ENCODE data around the gene SEPTIN5.
A peak's percentile ranks its signal among the peaks of the same experiment; 100 is the strongest.

Gene SEPTIN5

DNA sequence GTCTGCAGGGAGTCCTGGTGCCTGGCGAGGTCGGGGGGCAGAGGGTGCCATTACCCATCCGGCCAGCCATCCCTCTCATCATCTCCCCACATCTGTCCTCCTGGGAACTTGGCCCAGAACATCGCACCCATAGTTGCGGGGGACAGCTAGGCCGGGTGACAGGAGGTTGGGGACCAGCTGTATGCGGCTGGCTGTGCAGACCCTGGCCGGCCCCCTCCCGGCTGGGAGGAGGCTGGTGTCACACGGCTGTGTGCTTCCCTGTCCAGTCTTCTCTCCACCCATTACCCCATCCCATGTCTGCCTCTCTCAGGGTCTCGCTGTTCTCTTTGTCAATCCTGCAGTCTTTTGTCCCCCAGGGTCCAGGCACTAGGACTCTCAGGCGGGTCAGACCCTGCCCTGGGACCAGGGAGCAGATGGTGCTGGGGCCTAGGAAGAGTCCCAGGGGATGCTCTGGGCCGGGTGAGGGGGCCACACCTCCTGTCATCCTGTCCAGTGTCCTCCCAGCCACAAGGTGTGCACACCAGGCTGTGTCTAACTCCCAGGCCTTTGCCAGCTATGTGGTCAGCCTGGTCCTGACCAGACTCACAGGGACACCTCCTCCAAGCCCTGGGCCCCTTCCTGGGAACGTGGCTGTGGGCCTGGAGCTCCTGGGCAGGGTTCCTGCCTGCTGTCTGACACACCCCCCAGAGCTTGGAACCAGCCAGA is 39.8 kb downstream of the SEPTIN5 start:
- H3K4me3 ChIP-seq (replicated peaks; ENCODE audit: low read depth, low read length): no peak overlapping the region
- DNase-seq (ENCODE audit: low read depth): no peak
- TF ChIP-seq, protein P1, sequence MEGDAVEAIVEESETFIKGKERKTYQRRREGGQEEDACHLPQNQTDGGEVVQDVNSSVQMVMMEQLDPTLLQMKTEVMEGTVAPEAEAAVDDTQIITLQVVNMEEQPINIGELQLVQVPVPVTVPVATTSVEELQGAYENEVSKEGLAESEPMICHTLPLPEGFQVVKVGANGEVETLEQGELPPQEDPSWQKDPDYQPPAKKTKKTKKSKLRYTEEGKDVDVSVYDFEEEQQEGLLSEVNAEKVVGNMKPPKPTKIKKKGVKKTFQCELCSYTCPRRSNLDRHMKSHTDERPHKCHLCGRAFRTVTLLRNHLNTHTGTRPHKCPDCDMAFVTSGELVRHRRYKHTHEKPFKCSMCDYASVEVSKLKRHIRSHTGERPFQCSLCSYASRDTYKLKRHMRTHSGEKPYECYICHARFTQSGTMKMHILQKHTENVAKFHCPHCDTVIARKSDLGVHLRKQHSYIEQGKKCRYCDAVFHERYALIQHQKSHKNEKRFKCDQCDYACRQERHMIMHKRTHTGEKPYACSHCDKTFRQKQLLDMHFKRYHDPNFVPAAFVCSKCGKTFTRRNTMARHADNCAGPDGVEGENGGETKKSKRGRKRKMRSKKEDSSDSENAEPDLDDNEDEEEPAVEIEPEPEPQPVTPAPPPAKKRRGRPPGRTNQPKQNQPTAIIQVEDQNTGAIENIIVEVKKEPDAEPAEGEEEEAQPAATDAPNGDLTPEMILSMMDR (IDR thresholded peaks at IDR 0.05; ENCODE audit: low read length, missing control alignments): no peak

- H3K4me3 ChIP-seq (replicated peaks; ENCODE audit: low read depth, low read length): no peak overlapping the region
- TF ChIP-seq, protein P1 (IDR thresholded peaks at IDR 0.05; ENCODE audit: low read length, missing control alignments): no peak
- no peak for DNase-seq (ENCODE audit: low read depth)
Measured at GRCh38 chr22:19754701-19755144, 40.4 kb downstream of the SEPTIN5 start.

DNA sequence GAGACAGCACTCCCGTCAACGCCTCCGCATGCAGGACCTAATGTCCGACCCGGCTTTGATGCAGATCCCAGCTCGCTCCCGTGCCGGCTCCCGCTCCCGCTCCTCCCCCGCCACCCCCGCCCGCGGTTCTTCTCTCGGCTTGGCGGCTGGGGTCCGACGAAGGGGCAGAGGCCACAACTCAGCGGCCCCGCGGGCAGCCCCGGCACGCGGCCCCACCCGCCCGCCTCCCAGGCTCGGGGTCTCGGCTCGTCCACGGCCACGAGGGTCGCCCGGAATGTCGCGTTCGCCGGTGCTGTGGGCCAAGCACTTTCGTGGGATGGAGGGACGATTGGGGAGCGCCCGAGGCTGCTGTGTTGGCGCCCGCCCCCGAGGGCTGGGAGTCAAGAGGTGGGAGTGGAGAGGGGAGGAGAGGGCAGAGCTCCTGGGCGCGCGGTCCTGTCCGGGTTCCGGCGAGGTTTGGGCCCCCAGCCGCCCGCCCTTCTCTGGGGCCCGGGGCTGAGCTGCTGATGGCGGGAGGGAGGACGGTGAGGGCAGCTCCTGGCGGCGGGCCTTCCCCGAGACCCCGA is 40.9 kb downstream of the SEPTIN5 start:
- DNase-seq (ENCODE audit: low read depth): no peak
- TF ChIP-seq, protein P1 (IDR thresholded peaks at IDR 0.05; ENCODE audit: low read length, missing control alignments): no peak
- no peak overlapping the region for H3K4me3 ChIP-seq (replicated peaks; ENCODE audit: low read depth, low read length)

DNA sequence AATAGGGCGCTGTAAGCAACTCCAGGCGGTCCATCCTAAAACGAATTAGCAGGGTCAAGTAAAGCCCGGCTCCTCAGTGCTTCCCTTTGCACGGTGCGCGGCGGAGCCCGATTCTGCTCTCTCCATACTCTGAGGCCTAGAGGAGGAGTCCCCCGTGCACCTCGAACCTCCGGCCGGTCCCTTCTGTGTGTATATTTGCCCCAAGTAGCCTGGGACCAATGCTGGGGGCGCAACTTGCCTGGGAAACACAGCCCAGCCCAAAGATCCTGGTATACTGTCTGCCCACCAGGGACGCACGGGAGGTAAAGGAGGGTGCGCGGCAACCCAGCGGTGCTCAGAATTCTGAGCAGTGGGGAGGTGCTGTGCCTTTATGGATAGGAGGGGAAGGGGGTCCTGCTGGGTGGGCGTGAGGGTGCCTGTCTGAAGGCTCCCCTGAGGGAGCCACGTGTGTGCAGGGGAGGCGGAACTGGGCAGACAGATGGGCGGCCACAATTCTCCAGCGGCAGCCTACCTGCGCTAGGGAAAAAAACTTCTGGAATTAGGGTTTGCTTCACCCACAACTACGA is 41.5 kb downstream of the SEPTIN5 start:
- no peak for DNase-seq (ENCODE audit: low read depth)
- H3K4me3 ChIP-seq (replicated peaks; ENCODE audit: low read depth, low read length): no peak overlapping the region
- TF ChIP-seq, protein P1 (IDR thresholded peaks at IDR 0.05; ENCODE audit: low read length, missing control alignments): no peak

DNA sequence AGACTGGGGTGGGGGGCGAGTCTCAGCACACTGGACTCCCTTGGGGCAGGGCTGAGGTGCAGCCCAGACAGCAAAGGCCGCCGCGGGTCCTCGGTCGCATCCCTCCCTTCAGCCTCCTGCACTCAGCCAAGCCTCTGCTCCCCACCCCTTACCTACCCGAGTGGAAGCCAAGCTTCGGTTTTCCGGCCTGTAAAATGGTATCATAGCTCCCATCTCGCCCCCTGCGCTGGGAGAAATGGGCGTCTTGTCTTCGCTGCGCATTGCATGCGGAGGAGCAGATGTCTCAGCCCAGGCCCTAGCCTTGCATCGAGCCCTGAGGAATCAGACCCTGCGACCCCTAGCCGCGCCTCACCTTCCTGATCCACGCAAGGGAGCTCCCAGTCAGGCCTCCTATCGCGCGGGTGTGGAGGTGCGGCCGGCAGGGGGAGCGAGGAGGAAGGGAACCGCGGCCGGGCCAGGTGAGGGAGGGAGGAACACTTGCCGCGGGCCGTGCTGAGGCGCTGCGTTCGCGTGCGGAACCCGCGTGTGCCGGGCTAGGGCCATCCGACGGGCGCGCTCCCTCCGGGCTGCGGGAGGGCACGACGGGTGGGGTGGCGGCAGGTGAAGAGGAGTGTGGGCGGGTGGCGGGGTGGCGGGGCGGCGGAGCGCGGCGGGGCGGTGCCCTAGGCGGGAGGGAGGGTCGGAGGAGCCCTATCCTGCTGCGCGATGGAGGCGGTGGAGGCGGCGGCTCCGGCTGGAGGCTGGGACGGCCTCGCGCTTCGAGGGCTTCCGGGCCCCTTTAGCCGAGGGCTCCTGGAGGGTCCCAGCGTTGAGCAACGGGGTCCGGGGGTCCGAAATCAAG is 42.2 kb downstream of the SEPTIN5 start:
- H3K4me3 ChIP-seq (replicated peaks; ENCODE audit: low read depth, low read length): no peak overlapping the region
- DNase-seq (ENCODE audit: low read depth): no peak
- TF ChIP-seq, protein P1 (IDR thresholded peaks at IDR 0.05; ENCODE audit: low read length, missing control alignments): peak; percentile 23

DNA sequence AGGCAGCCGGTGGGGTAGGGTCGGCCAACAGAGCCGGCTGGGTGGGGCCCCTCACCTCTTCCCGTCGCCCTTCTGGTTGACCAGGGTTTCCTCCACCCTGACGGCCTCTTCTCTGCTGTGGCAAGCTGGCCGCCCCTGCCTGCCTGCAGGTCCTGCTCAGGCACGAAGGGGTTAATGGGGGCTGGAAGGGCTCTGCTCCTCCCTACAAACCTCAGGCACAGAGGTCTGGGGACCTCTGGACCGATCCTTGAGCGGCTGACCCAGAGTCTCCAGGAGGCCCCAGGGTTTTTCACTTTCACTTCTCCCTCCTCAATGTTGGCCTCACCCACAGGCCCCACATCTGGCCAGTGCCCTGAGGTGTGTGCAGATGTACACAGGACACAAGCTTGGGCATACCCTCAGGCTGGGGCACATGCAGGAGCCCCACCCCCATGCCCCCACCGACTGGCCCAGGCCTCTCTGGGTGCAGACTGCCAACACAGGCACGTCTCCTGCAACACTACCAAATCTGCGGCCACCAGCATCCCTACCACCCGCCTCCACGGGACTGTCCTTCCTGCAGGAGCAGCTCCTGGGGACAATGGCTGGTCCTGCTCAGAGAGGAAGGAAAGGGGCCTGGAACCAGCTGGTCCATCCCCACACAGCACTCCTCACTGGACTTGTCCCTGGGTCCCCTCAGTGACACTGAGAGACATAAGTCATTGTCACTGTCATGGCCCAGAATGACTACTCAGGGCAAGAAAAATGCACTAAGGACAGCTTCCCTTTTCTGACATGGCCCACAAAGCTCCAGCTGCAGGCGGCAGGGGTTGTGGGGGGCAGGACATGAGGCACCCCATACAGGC is 43.1 kb downstream of the SEPTIN5 start:
- TF ChIP-seq, protein P1 (IDR thresholded peaks at IDR 0.05; ENCODE audit: low read length, missing control alignments): no peak
- no peak overlapping the region for H3K4me3 ChIP-seq (replicated peaks; ENCODE audit: low read depth, low read length)
- DNase-seq (ENCODE audit: low read depth): no peak

All from fibroblast of pulmonary artery (primary cell).